Fibroblast of mammary gland (primary cell): ENCODE measurements around the gene SBF2.

Experiments used
- DNase-seq: peaks from one replicate; pipeline ENCODE4 v3.0.0-alpha.2; 2010; ENCODE audit warnings: low read depth
- H3K4me3 ChIP-seq: 2 replicates; pipeline ENCODE4 v1.5.1; 2011; ENCODE audit warnings: low read depth, mild to moderate bottlenecking, low read length, moderate library complexity; ENCODE audit not compliant: control insufficient read depth
- CTCF ChIP-seq: conservative IDR thresholded peaks from 2 replicates; pipeline ENCODE4 v1.5.1; 2011; ENCODE audit warnings: low read depth, low read length, inconsistent platforms; ENCODE audit not compliant: control insufficient read depth, insufficient read depth

The SBF2 gene

GRCh38 chr11:10155793-10156490, 138.1 kb downstream of the SBF2 start:
- no peak overlapping the region for H3K4me3 ChIP-seq
- DNase-seq = no peak
- TF ChIP-seq CTCF = no peak

DNA sequence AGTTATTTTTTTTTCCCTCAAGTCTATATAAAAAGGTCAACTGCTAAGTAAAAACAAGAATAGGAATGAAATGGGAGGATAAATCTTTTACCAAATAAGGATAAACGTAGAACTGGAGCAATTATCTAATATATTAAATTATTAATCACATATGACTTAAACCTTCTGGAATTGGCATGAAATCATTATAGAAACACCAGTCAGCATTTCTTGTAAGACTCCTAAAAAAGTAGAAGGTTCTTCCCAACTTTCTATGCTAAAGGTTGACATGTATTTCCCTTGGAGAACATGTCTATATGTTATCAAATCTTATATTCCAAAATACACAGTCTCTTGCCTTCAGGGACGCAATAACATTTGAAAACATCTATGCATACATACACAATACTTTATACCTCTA, 143.2 kb downstream of the SBF2 start:
- H3K4me3 ChIP-seq = no peak overlapping the region
- DNase-seq = peak; percentile 7
- TF ChIP-seq CTCF = no peak

DNA sequence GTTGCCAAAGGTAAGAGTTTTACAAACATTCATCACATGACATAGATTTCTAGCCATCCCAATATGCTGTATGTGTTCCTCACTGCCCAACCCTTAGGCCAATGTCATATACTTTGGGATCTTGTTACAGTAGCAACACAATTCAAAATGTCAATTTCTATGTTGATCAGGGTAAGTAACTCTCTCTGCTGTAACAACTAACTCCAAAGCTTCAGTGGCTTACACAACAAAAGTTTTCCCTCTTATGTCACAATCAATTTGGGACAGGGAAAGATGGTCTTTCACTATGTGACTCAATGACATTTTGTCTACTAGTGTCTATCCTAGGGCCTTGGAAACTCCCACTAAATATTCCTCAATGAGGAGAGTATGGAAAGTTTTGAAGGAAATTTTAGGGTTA, 144.5 kb downstream of the SBF2 start:
- H3K4me3 ChIP-seq = no peak overlapping the region
- DNase-seq = no peak
- TF ChIP-seq CTCF = no peak

GRCh38 chr11:10147195-10147594, 146.8 kb downstream of the SBF2 start:
- no peak for DNase-seq
- H3K4me3 ChIP-seq = no peak overlapping the region
- no peak for TF ChIP-seq CTCF

- H3K4me3 ChIP-seq = no peak overlapping the region
- TF ChIP-seq CTCF = no peak
- DNase-seq = no peak
Measured at GRCh38 chr11:10144954-10145353, 149.1 kb downstream of the SBF2 start.

GRCh38 chr11:10139656-10140055, 154.4 kb downstream of the SBF2 start:
- no peak overlapping the region for H3K4me3 ChIP-seq
- peak; percentile 81 for DNase-seq
- TF ChIP-seq CTCF = no peak

DNA sequence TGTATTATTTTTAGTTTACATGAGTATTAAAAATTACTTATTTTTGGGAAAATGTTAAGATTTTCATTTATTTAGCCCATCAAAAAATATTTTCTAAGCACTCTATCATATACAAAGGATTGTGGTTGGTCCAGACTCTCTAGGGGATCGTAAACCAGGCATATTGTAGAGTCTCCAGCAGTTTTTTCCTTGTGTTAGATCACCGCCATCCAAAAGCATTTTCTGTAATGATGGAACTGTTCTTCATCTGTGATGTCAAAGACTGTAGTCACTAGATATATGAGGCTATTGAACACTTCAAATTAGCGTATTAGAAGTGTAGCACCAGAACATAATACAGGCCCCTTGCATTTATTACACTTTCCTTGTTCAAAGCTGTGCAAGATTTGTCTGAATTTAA, 154.9 kb downstream of the SBF2 start:
- H3K4me3 ChIP-seq = no peak overlapping the region
- no peak for TF ChIP-seq CTCF
- DNase-seq = no peak
